GM12891 (cell line): ENCODE results near the gene SYNDIG1.

Source experiments
- DNase-seq: peaks from one replicate; pipeline ENCODE4 v3.0.0; 2011; ENCODE audit warnings: low spot score; ENCODE audit not compliant: insufficient read length
- FAIRE-seq: peaks from 2 replicates; lab custom pipeline; 2011; peaks lifted over from hg19 to GRCh38; lab: Jason Lieb, UNC
- PAX5 ChIP-seq: IDR thresholded peaks from 2 replicates; pipeline ENCODE4 v1.6.1; 2011; ENCODE audit warnings: low read length, moderate library complexity, mild to moderate bottlenecking; ENCODE audit not compliant: insufficient read depth, severe bottlenecking
- POLR2A ChIP-seq: IDR thresholded peaks from 2 replicates; pipeline ENCODE4 v1.6.1; 2011; ENCODE audit warnings: low read depth, low read length, control low read depth
- POLR2AphosphoS5 ChIP-seq: IDR thresholded peaks from 2 replicates; pipeline ENCODE4 v1.6.1; 2011; ENCODE audit warnings: low read depth, low read length, control low read depth
- POU2F2 ChIP-seq: IDR thresholded peaks from 2 replicates; pipeline ENCODE4 v1.6.1; 2011; ENCODE audit warnings: low read depth, mild to moderate bottlenecking, control low read depth, low read length, moderate library complexity
- SPI1 ChIP-seq: IDR thresholded peaks from 2 replicates; pipeline ENCODE4 v1.6.1; 2011; ENCODE audit warnings: low read depth, low read length, control low read depth
- TAF1 ChIP-seq: IDR thresholded peaks from 2 replicates; pipeline ENCODE4 v1.6.1; 2011; ENCODE audit warnings: low read depth, low read length, control low read depth

SYNDIG1 gene

DNA sequence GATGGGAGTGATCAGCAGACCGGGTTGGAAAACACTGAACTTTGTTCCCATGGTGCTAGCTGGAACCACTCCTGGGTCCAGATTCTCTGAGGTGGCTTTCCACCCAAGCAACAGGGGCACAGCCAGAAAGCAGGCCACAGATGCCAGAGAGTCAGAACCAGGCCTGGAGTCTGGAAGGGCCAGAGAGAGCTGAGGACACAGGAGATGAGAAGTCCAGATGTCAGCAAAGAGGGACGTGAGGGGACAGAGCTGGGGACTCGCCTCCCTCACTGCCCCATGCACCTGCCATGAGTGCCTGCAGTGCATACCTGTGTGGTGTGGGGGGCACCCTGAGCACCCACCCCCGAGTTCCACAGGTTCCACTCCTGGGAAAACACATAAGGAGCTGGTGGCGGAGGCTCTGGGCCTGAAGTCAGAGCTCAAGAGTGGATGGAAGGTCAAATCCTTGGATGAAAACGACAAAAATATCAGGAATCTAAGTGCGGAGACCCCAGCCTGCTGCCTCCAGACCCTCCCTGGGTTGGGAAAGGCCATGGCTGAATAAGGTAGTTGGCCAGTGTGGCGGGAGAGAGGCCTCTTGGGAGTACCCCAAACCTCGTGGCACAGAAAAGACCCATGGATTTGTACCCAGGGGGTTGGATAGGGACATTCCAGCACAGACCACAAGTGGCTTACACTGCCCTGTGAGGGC lies 224.2 kb downstream of the SYNDIG1 start:
- no peak for DNase-seq
- FAIRE-seq = no peak
- TF ChIP-seq TAF1 = no peak
- no peak for TF ChIP-seq SPI1
- TF ChIP-seq POLR2A = no peak
- TF ChIP-seq POU2F2 = no peak
- no peak for TF ChIP-seq PAX5
- TF ChIP-seq POLR2AphosphoS5 = no peak

DNA sequence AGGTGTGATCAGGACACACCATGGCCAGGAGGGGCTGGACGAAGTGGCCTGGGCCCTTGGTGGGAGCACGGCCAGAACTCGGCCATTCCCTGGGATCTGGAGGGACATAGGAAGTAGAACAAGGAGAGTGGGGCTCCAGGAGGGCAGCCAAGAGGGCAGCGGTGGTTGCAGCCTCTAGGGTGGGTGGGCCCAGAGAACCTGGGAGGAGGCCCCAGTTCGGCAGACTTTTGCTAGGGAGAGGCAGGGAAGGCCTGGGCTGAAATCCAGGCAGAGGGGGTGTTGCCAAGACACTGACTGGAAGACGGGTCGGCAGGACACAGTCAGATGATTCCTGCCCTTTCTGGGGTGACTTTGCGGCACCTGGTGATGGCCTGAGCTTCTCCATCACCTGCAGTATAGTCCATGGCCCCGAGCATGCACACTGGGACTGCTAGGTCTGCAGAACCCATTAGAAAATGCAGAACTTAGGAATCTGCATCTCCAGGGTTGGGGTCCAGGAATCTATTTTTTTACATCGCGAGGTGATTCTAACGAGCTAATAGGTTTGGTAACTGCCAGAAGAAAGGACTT lies 224.8 kb downstream of the SYNDIG1 start:
- DNase-seq = no peak
- no peak for FAIRE-seq
- TF ChIP-seq SPI1 = no peak
- no peak for TF ChIP-seq POLR2AphosphoS5
- no peak for TF ChIP-seq PAX5
- TF ChIP-seq POU2F2 = no peak
- no peak for TF ChIP-seq TAF1
- no peak for TF ChIP-seq POLR2A

DNA sequence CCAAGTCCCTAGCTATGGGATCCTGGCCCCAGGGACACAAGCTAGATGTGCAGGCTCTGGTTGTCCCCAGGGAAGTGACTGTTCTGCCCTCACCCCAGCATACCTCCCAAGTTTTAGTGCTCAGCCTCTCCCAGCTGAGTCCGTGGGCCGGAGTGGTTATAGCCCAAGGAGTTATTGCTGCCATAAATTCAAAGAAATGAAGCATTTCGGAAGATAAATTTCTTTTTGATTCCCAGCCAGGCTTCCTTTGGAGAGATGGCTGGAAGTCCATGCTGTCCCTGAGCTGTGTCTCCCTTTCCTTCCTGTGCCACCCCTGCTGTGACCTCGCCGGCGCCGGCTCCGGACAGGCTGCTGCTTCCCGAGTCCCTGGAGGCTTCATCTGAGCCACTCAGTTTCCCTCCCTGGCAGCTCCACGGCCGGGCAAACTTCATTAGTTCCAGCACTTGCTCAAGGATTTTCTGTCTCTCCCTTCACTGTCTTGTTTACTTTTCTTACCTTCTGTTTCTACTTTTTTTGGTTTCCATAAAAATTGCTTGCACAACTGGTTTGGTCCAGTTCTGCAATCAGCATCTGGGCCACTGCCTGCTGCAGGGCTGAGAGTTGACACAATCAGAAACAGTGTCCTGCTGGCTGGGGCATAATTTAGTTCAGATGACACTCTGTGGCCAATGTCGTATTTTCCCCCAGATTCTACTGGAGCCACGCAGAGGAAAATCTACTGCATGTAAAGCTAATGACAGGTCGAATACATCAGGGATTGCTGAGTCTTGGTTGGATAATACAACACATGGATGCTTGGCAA lies 225.5 kb downstream of the SYNDIG1 start:
- FAIRE-seq (no peak), DNase-seq (no peak)
- TF ChIP-seq POLR2AphosphoS5 (no peak), POU2F2 (no peak), TAF1 (no peak)

DNA sequence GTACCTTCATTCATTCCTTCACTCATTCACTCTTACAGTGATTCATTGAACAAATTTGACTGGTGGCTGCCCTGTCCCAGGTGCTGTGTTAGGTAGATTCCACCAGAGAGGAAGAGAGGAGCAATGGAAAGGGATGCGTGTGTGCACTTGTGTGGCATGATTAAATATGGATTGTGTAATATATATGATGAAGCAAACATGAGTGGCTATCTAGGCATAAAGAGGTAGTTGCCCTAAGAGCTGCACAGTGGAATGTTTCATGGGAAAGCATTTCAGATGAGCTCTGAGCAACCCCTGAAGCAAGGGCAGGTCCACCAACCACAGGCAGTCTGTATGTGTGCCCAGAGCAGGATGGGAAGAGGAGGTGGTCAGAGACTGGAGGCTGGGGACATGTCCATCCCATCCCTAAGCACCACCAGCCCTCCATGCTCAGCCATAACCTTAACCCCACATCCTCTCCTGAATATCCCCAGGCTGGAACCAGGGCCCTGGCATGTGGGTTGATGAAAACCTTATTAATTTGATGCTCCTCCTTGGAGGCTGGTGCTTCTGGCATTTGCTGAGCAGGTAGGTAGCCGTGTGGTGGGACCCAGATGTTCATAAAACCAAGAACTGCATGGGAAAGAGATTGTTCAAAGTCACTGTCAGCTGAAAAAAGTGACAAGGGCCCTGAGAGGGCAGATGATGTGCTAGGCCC lies 226.2 kb downstream of the SYNDIG1 start:
- FAIRE-seq = no peak
- TF ChIP-seq POU2F2 = no peak
- no peak for TF ChIP-seq TAF1
- no peak for TF ChIP-seq SPI1
- no peak for TF ChIP-seq POLR2A
- no peak for TF ChIP-seq POLR2AphosphoS5
- no peak for TF ChIP-seq PAX5

DNA sequence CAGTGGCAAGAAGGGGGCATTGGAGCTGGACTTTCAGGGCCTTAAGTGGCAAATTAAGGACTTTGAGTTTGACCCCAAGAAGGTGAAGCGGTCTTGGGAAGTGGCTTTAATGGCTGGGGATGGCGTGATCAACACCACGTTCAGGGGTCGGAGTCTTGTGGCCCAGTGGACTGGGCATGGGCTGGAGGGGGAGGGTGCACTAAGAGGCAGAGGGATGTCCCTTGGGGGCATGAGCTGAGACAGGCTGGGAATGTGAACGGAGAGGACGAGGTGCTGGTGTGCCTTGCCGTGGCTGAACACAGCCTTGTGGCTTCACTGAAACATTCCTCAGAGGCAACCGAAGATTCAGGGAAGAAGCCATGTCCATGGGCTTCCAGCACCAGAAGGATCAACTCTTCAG lies 227.0 kb downstream of the SYNDIG1 start:
- FAIRE-seq = no peak
- TF ChIP-seq POLR2A (no peak), TAF1 (no peak), SPI1 (no peak), PAX5 (no peak), POU2F2 (no peak), POLR2AphosphoS5 (no peak)
- DNase-seq = no peak

More for the DNA sequence above, 226.2 kb downstream of the SYNDIG1 start:
- no peak for DNase-seq

DNA sequence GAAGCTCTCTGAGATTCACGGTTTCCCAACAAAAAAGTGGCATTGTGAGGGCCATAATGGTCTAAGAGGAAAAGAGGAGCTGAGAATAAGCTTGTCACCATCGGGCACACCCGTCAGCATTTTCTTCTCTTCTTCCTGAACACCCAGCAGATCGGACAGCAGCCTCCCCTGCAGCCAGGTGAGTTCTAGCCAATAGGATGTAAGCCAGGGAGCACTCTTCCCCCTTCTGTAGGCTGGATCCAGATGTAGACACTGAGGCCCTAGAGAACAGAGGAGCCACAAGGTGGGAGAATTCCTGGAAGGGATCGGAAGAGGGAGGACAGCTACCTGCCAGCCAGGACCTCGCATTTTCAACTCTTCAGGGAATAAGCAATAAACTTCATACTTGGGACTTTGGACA lies 228.0 kb downstream of the SYNDIG1 start:
- no peak for DNase-seq

DNA sequence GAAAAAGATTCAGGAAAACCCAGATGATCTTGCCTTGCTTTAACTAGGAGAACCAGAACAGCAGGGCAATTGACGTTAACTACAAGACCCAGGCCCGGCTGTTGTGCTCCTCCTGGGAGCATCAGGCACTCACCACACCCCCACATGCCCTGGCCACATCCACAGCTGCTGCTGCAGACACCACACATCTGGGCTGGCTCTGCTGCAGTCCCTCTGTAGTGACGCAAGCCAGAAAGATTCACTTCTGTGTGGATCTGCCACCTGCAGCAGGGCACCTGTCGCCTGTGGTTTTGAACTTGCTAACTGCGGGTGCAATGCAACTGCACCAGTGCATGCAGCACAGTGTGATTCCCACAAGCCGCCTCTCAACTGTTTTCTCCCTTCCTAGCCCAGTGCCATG lies 228.8 kb downstream of the SYNDIG1 start:
- DNase-seq (no peak), FAIRE-seq (no peak)
- TF ChIP-seq PAX5 = no peak
- no peak for TF ChIP-seq POLR2AphosphoS5
- TF ChIP-seq TAF1 = no peak
- TF ChIP-seq POU2F2 = no peak
- TF ChIP-seq SPI1 = no peak
- no peak for TF ChIP-seq POLR2A

More for the DNA sequence above, 228.0 kb downstream of the SYNDIG1 start:
- TF ChIP-seq POU2F2 (no peak), PAX5 (no peak), POLR2A (no peak), SPI1 (no peak), TAF1 (no peak), POLR2AphosphoS5 (no peak)
- no peak for FAIRE-seq

DNA sequence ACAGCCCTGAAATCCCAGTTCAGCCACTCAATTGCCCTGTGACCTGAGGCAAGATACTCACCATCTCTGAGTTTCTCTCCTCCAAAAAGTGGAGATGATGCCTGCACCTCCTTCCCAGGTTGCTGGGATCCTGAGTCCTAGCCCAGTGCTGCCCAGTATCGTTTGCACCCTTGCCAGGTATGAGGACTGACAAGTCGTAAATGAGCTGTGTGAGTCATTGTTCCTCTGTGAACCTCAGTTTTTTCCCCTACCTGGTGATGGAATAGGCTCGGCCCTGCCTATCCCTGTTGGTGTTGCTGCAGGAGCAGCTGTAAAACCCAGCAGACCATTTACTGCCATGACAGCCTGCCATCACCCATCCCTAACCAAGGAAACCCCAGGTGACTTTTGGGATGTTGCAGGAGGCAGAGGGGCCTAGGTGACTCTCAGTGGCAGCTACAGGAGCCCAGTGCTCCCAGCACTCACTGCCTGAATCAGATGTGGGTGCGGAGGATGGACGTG lies 229.3 kb downstream of the SYNDIG1 start:
- FAIRE-seq (no peak), DNase-seq (no peak)
- TF ChIP-seq POLR2AphosphoS5 (no peak), TAF1 (no peak), POU2F2 (no peak), PAX5 (no peak), SPI1 (no peak), POLR2A (no peak)

DNA sequence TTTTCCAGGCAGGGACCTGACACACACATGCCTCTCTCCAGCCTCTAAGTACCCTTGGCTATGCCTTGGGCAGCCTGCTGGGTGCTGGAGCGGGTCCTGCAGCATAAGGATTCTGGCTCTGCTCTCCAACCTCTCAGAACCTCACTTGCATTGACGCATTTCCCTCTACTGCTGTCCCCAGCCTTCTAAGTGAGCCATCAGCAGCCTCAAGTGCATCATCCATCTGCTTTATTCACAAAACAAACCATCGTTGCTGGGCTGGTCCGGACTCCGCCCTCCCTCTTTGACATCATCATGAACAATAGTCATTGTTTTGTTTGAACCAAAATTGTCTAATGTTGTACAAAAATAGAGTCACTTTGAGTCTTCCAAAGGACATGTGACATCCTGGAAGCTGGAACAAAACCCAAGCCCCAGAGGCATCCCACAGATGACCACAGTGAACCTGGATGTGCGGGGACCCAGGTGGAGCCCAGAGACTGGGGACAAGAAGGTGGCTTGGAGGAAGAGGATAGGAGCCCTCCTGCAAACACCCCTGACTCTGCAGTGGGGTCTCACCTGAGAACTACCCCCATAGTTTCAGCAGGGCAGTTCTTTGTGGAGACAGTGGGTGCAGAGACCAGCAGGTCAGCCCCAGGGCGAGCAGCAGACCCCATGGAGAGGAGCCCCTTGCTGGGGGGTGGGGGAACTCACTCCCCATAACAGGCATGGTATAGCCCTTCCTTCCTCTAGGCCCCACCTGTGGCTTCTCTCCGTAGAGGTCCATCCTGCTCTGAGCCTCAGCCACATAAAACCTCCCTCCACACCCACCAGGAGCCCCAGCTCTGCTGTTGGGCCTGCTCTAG lies 230.1 kb downstream of the SYNDIG1 start:
- no peak for TF ChIP-seq TAF1
- no peak for TF ChIP-seq PAX5
- no peak for TF ChIP-seq POU2F2
- no peak for TF ChIP-seq POLR2AphosphoS5
- no peak for TF ChIP-seq POLR2A
- no peak for TF ChIP-seq SPI1
- FAIRE-seq (no peak), DNase-seq (no peak)
